ENCODE results near the gene TMPRSS4.

TMPRSS4 gene

GRCh38 chr11:118153976-118154375 is 77.1 kb downstream of the TMPRSS4 start:
- DNase-seq (ENCODE audit: low read depth) = no peak

GRCh38 chr11:118154641-118155040 is 77.8 kb downstream of the TMPRSS4 start:
- DNase-seq (ENCODE audit: low read depth) = no peak

- no peak for DNase-seq (ENCODE audit: low read depth)
These were observed 79.1 kb downstream of the TMPRSS4 start for GRCh38 chr11:118155776-118156530.

- no peak for DNase-seq (ENCODE audit: low read depth)
These were observed 79.8 kb downstream of the TMPRSS4 start for GRCh38 chr11:118156531-118157185.

GRCh38 chr11:118157186-118157895 is 80.5 kb downstream of the TMPRSS4 start:
- no peak for DNase-seq (ENCODE audit: low read depth)

GRCh38 chr11:118161786-118162185 is 84.9 kb downstream of the TMPRSS4 start:
- DNase-seq (ENCODE audit: low read depth) = no peak

GRCh38 chr11:118162846-118163245 is 86.0 kb downstream of the TMPRSS4 start:
- no peak for DNase-seq (ENCODE audit: low read depth)

GRCh38 chr11:118163494-118163893 is 86.6 kb downstream of the TMPRSS4 start:
- no peak for DNase-seq (ENCODE audit: low read depth)

GRCh38 chr11:118164885-118165284 is 88.0 kb downstream of the TMPRSS4 start:
- DNase-seq (ENCODE audit: low read depth) = no peak

- no peak for DNase-seq (ENCODE audit: low read depth)
These were observed 89.8 kb downstream of the TMPRSS4 start for GRCh38 chr11:118166641-118167040.

GRCh38 chr11:118167253-118167652 is 90.4 kb downstream of the TMPRSS4 start:
- no peak for DNase-seq (ENCODE audit: low read depth)

GRCh38 chr11:118167906-118168305 is 91.0 kb downstream of the TMPRSS4 start:
- no peak for DNase-seq (ENCODE audit: low read depth)

- DNase-seq (ENCODE audit: low read depth) = no peak
These were observed 91.4 kb downstream of the TMPRSS4 start for GRCh38 chr11:118168316-118168715.

- DNase-seq (ENCODE audit: low read depth) = no peak
These were observed 91.9 kb downstream of the TMPRSS4 start for GRCh38 chr11:118168751-118169150.

GRCh38 chr11:118169300-118170140 is 92.6 kb downstream of the TMPRSS4 start:
- DNase-seq (ENCODE audit: low read depth) = no peak

GRCh38 chr11:118170231-118170630 is 93.4 kb downstream of the TMPRSS4 start:
- no peak for DNase-seq (ENCODE audit: low read depth)

- no peak for DNase-seq (ENCODE audit: low read depth)
These were observed 94.0 kb downstream of the TMPRSS4 start for GRCh38 chr11:118170882-118171268.
